A673 (cell line): ENCODE measurements around the gene ATP5F1C.

Experiments used
- CTCF ChIP-seq: fragments of 300-800, 200-600 bp; sonication (generic); conservative IDR thresholded peaks from 2 replicates; pipeline ENCODE4 v1.5.1; 2017; ENCODE audit warnings: low read depth, mild to moderate bottlenecking, antibody characterized with exemption, low read length, moderate library complexity, mixed read lengths
- EZH2 ChIP-seq: fragments of 200-600 bp; sonication (generic); IDR thresholded peaks from 2 replicates; pipeline ENCODE4 v1.6.1; 2017; ENCODE audit warnings: borderline replicate concordance, low read depth, mild to moderate bottlenecking, mixed read lengths, antibody characterized with exemption, low read length; ENCODE audit not compliant: poor library complexity, severe bottlenecking

- TF ChIP-seq CTCF = no peak
- no peak for TF ChIP-seq EZH2
These were observed 30.0 kb downstream of the ATP5F1C start for GRCh38 chr10:7817984-7818294.
